HepG2 (cell line): ENCODE results near the gene PSMB9. TPM values are rescaled to one million over a fixed set of nuclear protein-coding genes. Genes with fewer than 3 reads are reported as not detected.
A peak's percentile ranks its signal among the peaks of the same experiment; 100 is the strongest.

Source experiments
- CHD4 ChIP-seq: fragments of 200-600 bp; sonication (generic); IDR thresholded peaks from 2 replicates; pipeline ENCODE4 v1.7.0; 2017; ENCODE audit warnings: mild to moderate bottlenecking, low read length, borderline replicate concordance
- HOXD1 ChIP-seq: sonication (generic); formaldehyde crosslinking; IDR thresholded peaks from 2 replicates; pipeline ENCODE4 v1.5.0; 2020; ENCODE audit warnings: missing genetic modification reagents
- KIAA2018 ChIP-seq: sonication (generic); formaldehyde crosslinking; IDR thresholded peaks from 2 replicates; pipeline ENCODE4 v1.5.0; 2020; ENCODE audit warnings: mild to moderate bottlenecking, missing genetic modification reagents, borderline replicate concordance
- MYC ChIP-seq: sonication (generic); formaldehyde crosslinking; IDR thresholded peaks from 2 replicates; pipeline ENCODE4 v1.9.0; 2021; ENCODE audit warnings: missing genetic modification reagents, borderline replicate concordance
- NCOR1 ChIP-seq: fragments of 200-600 bp; sonication (generic); IDR thresholded peaks from 2 replicates; pipeline ENCODE4 v1.7.0; 2017; ENCODE audit warnings: antibody characterized with exemption, low read length, borderline replicate concordance
- NR3C1 ChIP-seq: sonication (generic); formaldehyde crosslinking; IDR thresholded peaks from 2 replicates; pipeline ENCODE4 v1.4.0; 2020; ENCODE audit warnings: missing genetic modification reagents
- TFAP4 ChIP-seq: sonication (generic); IDR thresholded peaks from 2 replicates; pipeline ENCODE4 v1.6.1; 2016; ENCODE audit warnings: low read depth, borderline replicate concordance
- XRCC5 ChIP-seq: fragments of 200-400 bp; formaldehyde crosslinking; optimal IDR thresholded peaks from 2 replicates; pipeline ENCODE3; 2017; ENCODE audit warnings: mild to moderate bottlenecking, low read length
- ZBTB40 ChIP-seq, 2 experiments: fragments of 450-650 bp in 1 of 2; sonication (generic) in 1 of 2; formaldehyde crosslinking in 1 of 2; IDR thresholded peaks; 2 replicates each; pipeline versions ENCODE4 v1.6.1 to v1.8.0; 2016 to 2022; ENCODE audit warnings: antibody characterized with exemption in 1 of 2, mild to moderate bottlenecking in 1 of 2, missing genetic modification reagents in 1 of 2
- ZFP41 ChIP-seq: sonication (generic); formaldehyde crosslinking; IDR thresholded peaks from 2 replicates; pipeline ENCODE4 v1.4.0; 2020; ENCODE audit warnings: mild to moderate bottlenecking, missing genetic modification reagents, borderline replicate concordance
- polyA plus RNA-seq, 8 experiments: library from polyadenylated mRNA; depleted of rRNA in 3 of 8; stranded (reverse) in 7 of 8; unstranded in 1 of 8; fragments of >200 nt; fragmentation: Illumina TruSeq in 4 of 8; extraction: Trizol in 4 of 8; gene quantifications; 2 replicates each; pipeline versions ENCODE4 v1.2.1 to v1.2.3, GENCODE V29; 2011 to 2016; ENCODE audit warnings: low read depth in 4 of 8, missing spikeins in 1 of 8, mixed read lengths in 1 of 8; ENCODE audit not compliant: insufficient read depth in 1 of 8
- total RNA-seq, 5 experiments: library from RNA; depleted of rRNA; stranded (reverse); fragments of >200 nt; fragmentation: Illumina TruSeq; extraction: Trizol; gene quantifications; 2 replicates each; pipeline ENCODE4 v1.2.3, GENCODE V29; 2016; ENCODE audit warnings: low read depth in 1 of 5

Gene PSMB9
- total and polyA plus RNA-seq, 2 of the 13 experiments (the other 11 are each of a cell fraction or from before 2014, with no cell fraction given) = 15.6 to 16.0 TPM

GRCh38 chr6:32854376-32855178, 585 bp downstream of the PSMB9 start (continued):
- TF ChIP-seq ZBTB40 (IDR thresholded peaks at IDR 0.05) (no peak), ZBTB40 (CRISPR knock-in tag; IDR thresholded peaks at IDR 0.05) (no peak), ZFP41 (CRISPR knock-in tag) (no peak), CHD4 (no peak), XRCC5 (peak; percentile 46), KIAA2018 (CRISPR knock-in tag) (no peak), HOXD1 (CRISPR knock-in tag) (no peak), MYC (CRISPR knock-in tag) (no peak; the same call in 1 of the 2 replicates), TFAP4 (no peak), NCOR1 (no peak), NR3C1 (no peak)
